HG03432 (cell line): ENCODE measurements around the gene DVL1.
A peak's percentile ranks its signal among the peaks of the same experiment; 100 is the strongest.

Experiments used
- ATAC-seq: cut with Tn5 transposase; IDR thresholded peaks from one replicate; pipeline ENCODE4 v1.9.1; 2021; ENCODE audit warnings: mild to moderate bottlenecking, moderate library complexity; ENCODE audit not compliant: unreplicated experiment

Gene DVL1

GRCh38 chr1:1299686-1300351 lies 49.4 kb downstream of the DVL1 start:
- ATAC-seq: no peak

GRCh38 chr1:1298861-1299685 lies 50.1 kb downstream of the DVL1 start:
- no peak for ATAC-seq

- ATAC-seq: no peak
These were observed 51.3 kb downstream of the DVL1 start for GRCh38 chr1:1297802-1298424.

- no peak for ATAC-seq
These were observed 52.9 kb downstream of the DVL1 start for GRCh38 chr1:1296070-1297061.

GRCh38 chr1:1295154-1295923 lies 53.9 kb downstream of the DVL1 start:
- no peak for ATAC-seq

- ATAC-seq: no peak
These were observed 54.8 kb downstream of the DVL1 start for GRCh38 chr1:1294250-1294890.

GRCh38 chr1:1293263-1294249 lies 55.7 kb downstream of the DVL1 start:
- no peak for ATAC-seq

- ATAC-seq: no peak
These were observed 56.4 kb downstream of the DVL1 start for GRCh38 chr1:1292851-1293250.

DNA sequence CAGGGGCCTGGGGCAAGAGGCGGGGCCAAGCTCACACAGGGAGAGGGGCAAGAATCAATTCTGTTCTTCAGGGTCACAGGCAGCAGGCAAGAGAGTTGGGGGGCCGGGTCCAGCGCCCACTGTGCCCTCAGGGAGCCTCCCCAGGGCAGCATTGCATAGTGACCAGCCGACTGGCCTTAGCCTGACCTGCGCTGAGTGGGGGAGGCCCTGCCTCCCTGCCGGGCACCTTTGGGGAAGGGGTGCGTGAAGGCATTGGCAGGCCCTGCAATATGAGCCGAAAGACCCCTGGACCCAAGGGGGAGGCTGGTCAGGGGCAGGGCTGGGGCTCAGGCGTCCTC lies 56.8 kb downstream of the DVL1 start:
- no peak for ATAC-seq

DNA sequence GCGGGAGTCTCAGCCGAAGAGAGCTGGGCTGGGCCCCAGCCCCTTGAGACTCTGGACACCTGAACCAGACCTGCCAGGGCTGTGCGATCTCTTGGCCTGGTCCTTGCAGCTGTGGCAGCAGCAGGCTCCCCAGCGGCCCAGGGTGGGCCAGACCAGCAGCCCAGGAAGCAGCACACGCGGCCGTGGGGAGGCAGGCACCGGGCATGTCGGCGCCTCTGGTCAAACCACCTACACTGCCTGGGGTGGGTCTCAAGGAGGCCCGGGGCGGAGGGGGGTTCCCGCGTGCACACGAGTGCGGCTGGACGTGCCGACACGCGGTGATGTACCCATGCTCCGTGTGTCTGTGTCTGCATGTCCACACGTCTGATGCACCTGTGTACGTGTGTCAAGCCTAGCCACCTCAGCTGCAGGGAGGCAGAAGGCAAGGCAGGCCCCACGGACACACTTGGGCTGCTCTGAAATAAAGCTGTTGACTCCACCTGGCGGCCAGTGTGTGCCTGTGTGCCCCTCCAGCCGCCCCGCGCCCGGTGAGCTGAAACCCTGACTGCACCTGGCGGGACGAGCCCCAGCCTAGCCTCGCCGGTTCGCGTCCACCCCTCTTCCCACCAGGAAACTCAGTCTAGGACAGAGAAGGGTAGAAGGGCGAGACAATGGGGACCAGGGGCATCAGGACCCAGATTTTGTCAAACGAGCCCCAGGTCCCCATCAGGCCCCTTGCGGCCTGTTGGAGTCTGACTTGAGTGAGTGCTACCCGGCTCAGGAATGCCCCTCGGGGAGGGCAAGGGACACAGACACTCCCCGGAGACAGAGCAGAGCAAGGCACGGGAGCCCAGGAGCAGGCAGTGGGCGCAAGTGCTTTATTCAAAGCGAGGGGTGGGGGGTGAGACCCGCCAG lies 57.4 kb downstream of the DVL1 start:
- peak; percentile 48 for ATAC-seq

GRCh38 chr1:1291023-1291528 lies 58.1 kb downstream of the DVL1 start:
- no peak for ATAC-seq

GRCh38 chr1:1290238-1290731 lies 58.9 kb downstream of the DVL1 start:
- no peak for ATAC-seq

GRCh38 chr1:1287288-1288110 lies 61.7 kb downstream of the DVL1 start:
- no peak for ATAC-seq

DNA sequence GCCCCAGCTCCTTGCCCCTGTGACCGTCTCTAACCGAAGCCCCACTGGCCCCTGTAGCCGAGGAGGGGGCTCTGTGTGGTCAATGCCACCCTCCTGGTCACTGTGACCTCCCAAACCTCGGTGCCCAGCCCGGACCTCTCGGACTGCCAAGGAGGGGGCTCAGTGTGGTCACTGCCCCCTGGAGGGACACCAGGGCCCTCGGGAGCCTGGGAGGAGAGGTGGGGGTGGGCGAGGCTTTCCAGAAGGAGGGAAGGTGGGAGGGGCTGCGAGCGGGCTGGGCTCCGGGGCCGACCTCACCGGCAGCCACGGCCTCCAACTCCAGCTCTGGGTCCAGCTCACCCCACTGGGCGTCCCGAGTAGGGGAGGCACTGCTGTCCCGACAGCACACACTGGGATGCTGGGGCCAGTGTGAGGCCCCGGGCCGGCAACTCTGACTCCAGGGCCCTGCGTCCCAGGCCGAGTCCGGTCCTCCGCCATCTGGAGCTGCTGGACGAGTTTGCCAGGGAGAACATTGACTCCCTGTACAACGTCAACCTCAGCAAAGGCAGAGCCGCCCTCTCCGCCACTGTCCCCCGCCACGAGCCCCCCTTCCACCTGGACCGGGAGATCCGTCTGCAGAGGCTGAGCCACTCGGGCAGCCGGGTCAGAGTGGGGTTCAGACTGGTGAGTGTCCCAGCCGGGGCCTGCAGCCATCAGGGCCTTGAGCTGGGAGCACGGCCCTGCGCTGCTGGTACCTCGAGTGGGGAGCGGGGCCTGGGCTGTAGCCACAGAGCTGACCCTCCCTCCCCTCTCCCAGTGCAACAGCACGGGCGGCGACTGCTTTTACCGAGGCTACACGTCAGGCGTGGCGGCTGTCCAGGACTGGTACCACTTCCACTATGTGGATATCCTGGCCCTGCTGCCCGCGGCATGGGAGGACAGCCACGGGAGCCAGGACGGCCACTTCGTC lies 62.6 kb downstream of the DVL1 start:
- no peak for ATAC-seq
